Glutamatergic neuron (in vitro differentiated cells): ENCODE measurements around the gene GRIFIN. TPM values are rescaled to one million over a fixed set of nuclear protein-coding genes. Genes with fewer than 3 reads are reported as not detected.

ENCODE experiments used
- DNase-seq: peaks from one replicate; pipeline ENCODE4 v3.0.0; 2022
- H3K27ac Mint-ChIP-seq: one replicate; pipeline ENCODE4 v1.8.0; 2020; ENCODE audit warnings: mild to moderate bottlenecking, mixed read lengths, inconsistent platforms; ENCODE audit not compliant: unreplicated experiment
- H3K27me3 Mint-ChIP-seq: one replicate; pipeline ENCODE4 v1.8.0; 2020; ENCODE audit warnings: mild to moderate bottlenecking, moderate library complexity, mixed read lengths, inconsistent platforms; ENCODE audit not compliant: unreplicated experiment
- H3K36me3 Mint-ChIP-seq: one replicate; pipeline ENCODE4 v1.8.0; 2020; ENCODE audit warnings: mild to moderate bottlenecking, mixed read lengths, inconsistent platforms; ENCODE audit not compliant: unreplicated experiment
- H3K4me1 Mint-ChIP-seq: one replicate; pipeline ENCODE4 v1.8.0; 2020; ENCODE audit warnings: mild to moderate bottlenecking, low read depth, mixed read lengths, inconsistent platforms; ENCODE audit not compliant: unreplicated experiment
- H3K4me3 Mint-ChIP-seq: one replicate; pipeline ENCODE4 v1.8.0; 2020; ENCODE audit warnings: mild to moderate bottlenecking, mixed read lengths, inconsistent platforms; ENCODE audit not compliant: unreplicated experiment
- H3K9me3 Mint-ChIP-seq: one replicate; pipeline ENCODE4 v1.8.0; 2020; ENCODE audit warnings: mild to moderate bottlenecking, moderate library complexity, mixed read lengths, inconsistent platforms; ENCODE audit not compliant: unreplicated experiment
- CTCF ChIP-seq: fragments of 200-600 bp; sonication (generic); IDR thresholded peaks from one replicate; pipeline ENCODE4 v1.5.0; 2021; ENCODE audit not compliant: partially characterized antibody, unreplicated experiment
- total RNA-seq: library from RNA; stranded (reverse); fragmentation: NEBNext Ultra II Directional; extraction: Animal tissue kit (Norgen Biotek cat#: 25700); gene quantifications from one replicate; pipeline ENCODE4 v1.2.1, GENCODE V29; 2021; ENCODE audit not compliant: unreplicated experiment

The GRIFIN gene
- total RNA-seq, 1 donor from 2014 or later = not detected

DNA sequence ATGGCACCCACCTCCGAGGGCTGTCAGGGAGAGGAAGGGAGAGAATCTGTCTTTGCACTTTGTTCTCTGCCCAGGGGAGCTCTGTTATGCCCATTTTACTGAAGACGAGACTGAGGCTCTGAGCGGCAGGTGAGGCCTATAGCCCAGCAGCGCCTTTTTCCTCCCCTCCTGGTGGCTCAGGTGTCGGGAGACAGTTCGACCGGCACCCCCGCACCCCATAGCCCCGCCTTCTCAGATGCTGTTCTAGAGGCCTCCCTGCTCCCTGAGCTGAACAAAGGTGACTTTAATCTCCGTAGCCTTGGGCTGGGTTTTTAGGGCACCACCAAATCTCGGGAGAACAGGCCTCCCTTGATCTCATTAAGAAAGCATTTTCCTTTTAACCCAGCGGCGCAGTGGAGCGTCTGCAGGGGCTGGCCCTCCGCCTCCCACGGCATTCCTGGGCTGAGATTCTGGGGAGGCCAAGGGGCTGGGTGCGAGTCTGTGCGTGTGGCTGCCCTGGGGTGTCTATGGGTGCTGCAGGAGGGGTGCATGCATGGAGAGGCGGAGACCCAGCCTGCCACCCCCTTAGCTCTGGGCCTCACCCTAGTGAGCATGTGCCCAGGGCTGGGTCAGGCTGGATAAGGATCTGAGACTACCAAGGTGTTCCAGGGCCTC, 46.7 kb upstream of the GRIFIN start:
- Mint-ChIP-seq H3K4me1 (peaks cover 11% of the 10 kb centered on the region), H3K36me3 (no peaks in the 10 kb centered on the region), H3K9me3 (peaks cover 13% of the 10 kb centered on the region), H3K4me3 (peak overlapping the region; percentile 81), H3K27ac (peak overlapping the region; percentile 66), H3K27me3 (peaks cover 14% of the 10 kb centered on the region)
- no peak for TF ChIP-seq CTCF
- no peak for DNase-seq

GRCh38 chr7:2521952-2522591, 45.9 kb upstream of the GRIFIN start:
- Mint-ChIP-seq H3K27me3 (peaks cover 18% of the 10 kb centered on the region), H3K4me3 (peak overlapping the region; percentile 92), H3K27ac (peak overlapping the region; percentile 78), H3K4me1 (peaks cover 14% of the 10 kb centered on the region), H3K9me3 (peaks cover 19% of the 10 kb centered on the region), H3K36me3 (no peaks in the 10 kb centered on the region)
- TF ChIP-seq CTCF = no peak
- no peak for DNase-seq

GRCh38 chr7:2521341-2521745, 45.1 kb upstream of the GRIFIN start:
- peak overlapping the region; percentile 92 for H3K4me3 Mint-ChIP-seq
- TF ChIP-seq CTCF = no peak
- no peaks in the 10 kb centered on the region for H3K36me3 Mint-ChIP-seq
- H3K27me3 Mint-ChIP-seq = peaks cover 15% of the 10 kb centered on the region
- peaks cover 19% of the 10 kb centered on the region for H3K9me3 Mint-ChIP-seq
- H3K4me1 Mint-ChIP-seq = peaks cover 14% of the 10 kb centered on the region
- peak overlapping the region; percentile 78 for H3K27ac Mint-ChIP-seq
- no peak for DNase-seq

DNA sequence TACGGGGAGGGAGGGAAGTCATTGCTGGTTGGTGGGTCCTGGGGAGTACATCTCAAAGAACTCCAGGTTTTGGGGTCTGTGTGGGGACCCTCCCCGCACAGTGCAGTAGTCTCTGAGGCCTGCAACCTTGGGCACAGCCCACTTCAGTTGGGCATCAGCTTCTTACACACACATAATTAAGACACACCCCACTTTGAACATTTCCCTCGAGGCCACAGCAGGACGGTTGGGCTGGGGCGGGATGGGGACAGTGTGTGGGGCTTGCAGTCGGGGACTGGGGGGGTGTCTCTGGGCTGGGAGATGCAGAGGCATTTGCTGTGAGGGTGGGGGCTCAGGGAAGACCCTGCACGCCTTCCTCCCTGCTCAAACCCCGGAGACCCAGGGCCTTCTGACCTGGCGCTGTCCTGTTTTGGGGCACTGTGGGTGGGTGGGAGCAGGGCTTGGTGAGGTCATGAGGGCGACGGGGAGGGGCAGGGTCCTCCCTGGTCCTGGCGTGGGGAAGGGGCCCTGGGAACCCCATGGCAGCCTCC, 44.6 kb upstream of the GRIFIN start:
- Mint-ChIP-seq H3K4me3 (peak overlapping the region; percentile 90), H3K27me3 (peaks cover 15% of the 10 kb centered on the region), H3K27ac (peak overlapping the region; percentile 87), H3K9me3 (peaks cover 19% of the 10 kb centered on the region), H3K4me1 (peaks cover 14% of the 10 kb centered on the region), H3K36me3 (no peaks in the 10 kb centered on the region)
- TF ChIP-seq CTCF = no peak
- no peak for DNase-seq
